ENCODE measurements around the gene LIPE.

- TF ChIP-seq CTCF (IDR thresholded peaks at IDR 0.05): no peak
- TF ChIP-seq POLR2A (IDR thresholded peaks at IDR 0.05): no peak
- TF ChIP-seq POLR2AphosphoS5 (IDR thresholded peaks at IDR 0.05): no peak
Measured at GRCh38 chr19:42394751-42395150, 32.4 kb downstream of the LIPE start.
